Activated CD4-positive, alpha-beta memory T cell treated with anti-CD3 and anti-CD28 coated beads, Interleukin-2, amount 10 ng/mL, durations not matched to agents 7 days and 5 days (primary cell): Measurements from ENCODE around the gene OR51I2. TPM values are rescaled to one million over a fixed set of nuclear protein-coding genes. Genes with fewer than 3 reads are reported as not detected.

Experiments
- CTCF ChIA-PET: fragments of 350-600 bp; sonication (Branson Sonifier 250); formaldehyde crosslinking; loops from one replicate; lab custom pipeline; 2021; ENCODE audit warnings: antibody characterized with exemption, inconsistent platforms; lab: Charles Lee
- POLR2A ChIA-PET: fragments of 350-600 bp; sonication (Branson Sonifier 250); formaldehyde crosslinking; loops from one replicate; lab custom pipeline; 2021; ENCODE audit warnings: antibody characterized with exemption; lab: Charles Lee
- DNase-seq: peaks from one replicate; pipeline ENCODE4 v3.0.0-alpha.2; 2020
- H3K27ac Mint-ChIP-seq: one replicate; pipeline ENCODE4 v1.8.0; 2021; ENCODE audit warnings: mild to moderate bottlenecking, mixed read lengths
- H3K27me3 Mint-ChIP-seq: one replicate; pipeline ENCODE4 v1.8.0; 2021; ENCODE audit warnings: mixed read lengths
- H3K36me3 Mint-ChIP-seq: one replicate; pipeline ENCODE4 v1.8.0; 2021; ENCODE audit warnings: low read depth, mixed read lengths
- H3K4me1 Mint-ChIP-seq: one replicate; pipeline ENCODE4 v1.8.0; 2021; ENCODE audit warnings: mixed read lengths
- H3K4me3 Mint-ChIP-seq: one replicate; pipeline ENCODE4 v1.8.0; 2021; ENCODE audit warnings: mild to moderate bottlenecking, mixed read lengths
- H3K9me3 Mint-ChIP-seq: one replicate; pipeline ENCODE4 v1.8.0; 2021; ENCODE audit warnings: mixed read lengths
- total RNA-seq, 2 experiments: library from RNA; stranded (reverse); gene quantifications; one replicate each; pipeline ENCODE4 v1.2.3, GENCODE V29; 2021

The OR51I2 gene
- not detected for total RNA-seq

GRCh38 chr11:5449023-5449422 lies at the start of gene OR51I2:
Gene OR51I2, plus strand, starts transcription at chr11:5449323. Its CDS starts 4,166 bp downstream, at chr11:5453489.
- no peak within 1 kb of the TSS for H3K27ac Mint-ChIP-seq
- H3K4me1 Mint-ChIP-seq, result no peaks in the 10 kb centered on the region
- POLR2A ChIA-PET, result no interaction called here
- H3K27me3 Mint-ChIP-seq, result peaks cover 2% of the 10 kb centered on the region
- H3K36me3 Mint-ChIP-seq, result no peaks in the 10 kb centered on the region
- H3K9me3 Mint-ChIP-seq, result no peaks in the 10 kb centered on the region
- no peak for DNase-seq
- H3K4me3 Mint-ChIP-seq, result no peak within 1 kb of the TSS
- CTCF ChIA-PET, result no interaction called here

- no peak for DNase-seq
- ChIA-PET CTCF (no interaction called here), POLR2A (no interaction called here)
- Mint-ChIP-seq H3K4me3 (no peak overlapping the region), H3K27me3 (no peaks in the 10 kb centered on the region), H3K9me3 (peaks cover 3% of the 10 kb centered on the region), H3K27ac (no peak overlapping the region), H3K4me1 (no peaks in the 10 kb centered on the region), H3K36me3 (no peaks in the 10 kb centered on the region)
These were observed 44.0 kb upstream of the OR51I2 start for GRCh38 chr11:5405173-5405572.

GRCh38 chr11:5420993-5421392 lies 28.1 kb upstream of the OR51I2 start:
- Mint-ChIP-seq H3K27ac (no peak overlapping the region), H3K27me3 (no peaks in the 10 kb centered on the region), H3K9me3 (no peaks in the 10 kb centered on the region), H3K4me3 (no peak overlapping the region), H3K4me1 (no peaks in the 10 kb centered on the region), H3K36me3 (no peaks in the 10 kb centered on the region)
- ChIA-PET POLR2A (no interaction called here), CTCF (no interaction called here)
- no peak for DNase-seq

- Mint-ChIP-seq H3K4me3 (no peak within 1 kb of the TSS), H3K36me3 (no peaks in the 10 kb centered on the region), H3K9me3 (no peaks in the 10 kb centered on the region), H3K4me1 (no peaks in the 10 kb centered on the region), H3K27ac (no peak within 1 kb of the TSS), H3K27me3 (no peaks in the 10 kb centered on the region)
- no peak for DNase-seq
- ChIA-PET POLR2A (no interaction called here), CTCF (no interaction called here)
These were observed 27.3 kb upstream of the OR51I2 start, which contains the start of gene OR51Q1 for GRCh38 chr11:5421811-5422210. Gene OR51Q1, plus strand, starts transcription at chr11:5422111. Its CDS starts 90 bp downstream, at chr11:5422201.

- ChIA-PET POLR2A (no interaction called here), CTCF (no interaction called here)
- Mint-ChIP-seq H3K27ac (no peak overlapping the region), H3K27me3 (no peaks in the 10 kb centered on the region), H3K36me3 (no peaks in the 10 kb centered on the region), H3K4me1 (no peaks in the 10 kb centered on the region), H3K9me3 (no peaks in the 10 kb centered on the region), H3K4me3 (no peak overlapping the region)
- DNase-seq, result no peak
These were observed 26.0 kb upstream of the OR51I2 start for GRCh38 chr11:5423131-5423530.

- no peak for DNase-seq
- ChIA-PET POLR2A (no interaction called here), CTCF (no interaction called here)
- Mint-ChIP-seq H3K4me1 (no peaks in the 10 kb centered on the region), H3K27me3 (peaks cover 1% of the 10 kb centered on the region), H3K4me3 (no peak within 1 kb of the TSS), H3K9me3 (no peaks in the 10 kb centered on the region), H3K27ac (no peak within 1 kb of the TSS), H3K36me3 (no peaks in the 10 kb centered on the region)
These were observed 7.7 kb upstream of the OR51I2 start, which contains the start of gene OR51I1 for GRCh38 chr11:5441414-5441813. Gene OR51I1, minus strand, starts transcription at chr11:5441514. Its CDS starts 0 bp downstream, at chr11:5441514.

- Mint-ChIP-seq H3K4me1 (no peaks in the 10 kb centered on the region), H3K27ac (no peak overlapping the region), H3K4me3 (no peak overlapping the region), H3K27me3 (peaks cover 4% of the 10 kb centered on the region), H3K36me3 (no peaks in the 10 kb centered on the region), H3K9me3 (no peaks in the 10 kb centered on the region)
- CTCF ChIA-PET, result no interaction called here
- no peak for DNase-seq
- POLR2A ChIA-PET, result no interaction called here
These were observed 5.2 kb upstream of the OR51I2 start for GRCh38 chr11:5443835-5444393.

- Mint-ChIP-seq H3K9me3 (no peaks in the 10 kb centered on the region), H3K4me3 (no peak overlapping the region), H3K27me3 (peaks cover 2% of the 10 kb centered on the region), H3K4me1 (no peaks in the 10 kb centered on the region), H3K27ac (no peak overlapping the region), H3K36me3 (no peaks in the 10 kb centered on the region)
- no peak for DNase-seq
- POLR2A ChIA-PET, result no interaction called here
- CTCF ChIA-PET, result no interaction called here
These were observed 309 bp downstream of the OR51I2 start for GRCh38 chr11:5449432-5449831.

- Mint-ChIP-seq H3K36me3 (no peaks in the 10 kb centered on the region), H3K4me1 (no peaks in the 10 kb centered on the region), H3K9me3 (no peaks in the 10 kb centered on the region), H3K27me3 (no peaks in the 10 kb centered on the region), H3K27ac (no peak overlapping the region), H3K4me3 (no peak overlapping the region)
- DNase-seq, result no peak
- ChIA-PET CTCF (no interaction called here), POLR2A (no interaction called here)
These were observed 12.0 kb downstream of the OR51I2 start for GRCh38 chr11:5460983-5461621.

- ChIA-PET POLR2A (no interaction called here), CTCF (no interaction called here)
- H3K4me3 Mint-ChIP-seq, result no peak overlapping the region
- no peak overlapping the region for H3K27ac Mint-ChIP-seq
- no peaks in the 10 kb centered on the region for H3K27me3 Mint-ChIP-seq
- H3K4me1 Mint-ChIP-seq, result no peaks in the 10 kb centered on the region
- DNase-seq, result no peak
- H3K9me3 Mint-ChIP-seq, result no peaks in the 10 kb centered on the region
- H3K36me3 Mint-ChIP-seq, result no peaks in the 10 kb centered on the region
These were observed 18.4 kb downstream of the OR51I2 start for GRCh38 chr11:5467527-5467926.

- DNase-seq, result no peak
- Mint-ChIP-seq H3K36me3 (no peaks in the 10 kb centered on the region), H3K27ac (no peak overlapping the region), H3K4me1 (no peaks in the 10 kb centered on the region), H3K27me3 (peaks cover 8% of the 10 kb centered on the region), H3K9me3 (no peaks in the 10 kb centered on the region), H3K4me3 (no peak overlapping the region)
- ChIA-PET POLR2A (no interaction called here), CTCF (no interaction called here)
These were observed 24.8 kb downstream of the OR51I2 start for GRCh38 chr11:5473921-5474320.

GRCh38 chr11:5476186-5476819 lies 27.2 kb downstream of the OR51I2 start:
- DNase-seq, result peak; percentile 43
- Mint-ChIP-seq H3K27ac (no peak overlapping the region), H3K4me3 (no peak overlapping the region), H3K9me3 (no peaks in the 10 kb centered on the region), H3K4me1 (no peaks in the 10 kb centered on the region), H3K27me3 (peaks cover 8% of the 10 kb centered on the region), H3K36me3 (no peaks in the 10 kb centered on the region)
- POLR2A ChIA-PET, result no interaction called here
- CTCF ChIA-PET, result interaction anchor here (0.7 to 2.0 kb wide), 6 partner anchors 30 to 415 kb away, joined by 3 to 20 read pairs (median 3); no protein-coding TSS in a partner anchor

- no peak overlapping the region for H3K27ac Mint-ChIP-seq
- peaks cover 7% of the 10 kb centered on the region for H3K27me3 Mint-ChIP-seq
- H3K4me3 Mint-ChIP-seq, result no peak overlapping the region
- ChIA-PET CTCF (no interaction called here), POLR2A (no interaction called here)
- H3K9me3 Mint-ChIP-seq, result no peaks in the 10 kb centered on the region
- H3K4me1 Mint-ChIP-seq, result no peaks in the 10 kb centered on the region
- DNase-seq, result no peak
- no peaks in the 10 kb centered on the region for H3K36me3 Mint-ChIP-seq
These were observed 36.9 kb downstream of the OR51I2 start for GRCh38 chr11:5486003-5486402.
